Suppressor macrophage treated with lipopolysaccharide for 1 hour (primary cell): ENCODE results near the gene LBR.
"Not testable (repeated sequence)": the region's sequence is repeated elsewhere in the genome, so short reads cannot be mapped to it uniquely, and the experiment has no call there.

Experiments
- DNase-seq, 3 donors: peaks; one replicate each; pipeline ENCODE4 v3.0.0-alpha.2; 2020 to 2022

LBR gene

GRCh38 chr1:225427235-225428067 lies at the start of gene LBR:
Gene LBR (minus strand): TSS chr1:225428038. CDS start chr1:225424075, 3,963 bp downstream.
- peak; percentile 45 to 69 (median 52) for DNase-seq

GRCh38 chr1:225477296-225477911 lies 49.6 kb upstream of the LBR start:
- DNase-seq, result no peak

GRCh38 chr1:225476538-225476988 lies 48.7 kb upstream of the LBR start:
- no peak for DNase-seq

GRCh38 chr1:225476100-225476511 lies 48.3 kb upstream of the LBR start:
- no peak for DNase-seq

GRCh38 chr1:225474986-225475820 lies 47.4 kb upstream of the LBR start:
- DNase-seq, result peak; percentile 58 to 84 (median 77)

- DNase-seq, result no peak
These were observed 46.7 kb upstream of the LBR start for GRCh38 chr1:225474439-225474985.

GRCh38 chr1:225473676-225474438 lies 46.0 kb upstream of the LBR start:
- DNase-seq, result not testable (repeated sequence)

- DNase-seq, result not testable (repeated sequence)
These were observed 45.4 kb upstream of the LBR start for GRCh38 chr1:225473266-225473665.

GRCh38 chr1:225471453-225472301 lies 43.8 kb upstream of the LBR start:
- no peak for DNase-seq

- DNase-seq, result no peak
These were observed 43.2 kb upstream of the LBR start for GRCh38 chr1:225471109-225471452.

GRCh38 chr1:225470211-225471108 lies 42.6 kb upstream of the LBR start:
- DNase-seq, result no peak

- DNase-seq, result no peak
These were observed 41.2 kb upstream of the LBR start for GRCh38 chr1:225469051-225469450.

- no peak for DNase-seq
These were observed 40.6 kb upstream of the LBR start for GRCh38 chr1:225468270-225469020.

- peak; percentile 83 to 88 (median 87) for DNase-seq
These were observed 39.6 kb upstream of the LBR start for GRCh38 chr1:225467193-225468020.

GRCh38 chr1:225466848-225467192 lies 39.0 kb upstream of the LBR start:
- no peak for DNase-seq

GRCh38 chr1:225465793-225466517 lies 38.1 kb upstream of the LBR start:
- no peak for DNase-seq

- no peak for DNase-seq
These were observed 37.3 kb upstream of the LBR start for GRCh38 chr1:225464851-225465792.
